ENCODE data around the gene ESPN. TPM values are rescaled to one million over a fixed set of nuclear protein-coding genes. Genes with fewer than 3 reads are reported as not detected.
A peak's percentile ranks its signal among the peaks of the same experiment; 100 is the strongest.
"Not testable (repeated sequence)": the region's sequence is repeated elsewhere in the genome, so short reads cannot be mapped to it uniquely, and the experiment has no call there.

ESPN gene
- polyA plus RNA-seq, 12 donors = 0.76 to 46.7 (median 1.4) TPM; not detected in 1

DNA sequence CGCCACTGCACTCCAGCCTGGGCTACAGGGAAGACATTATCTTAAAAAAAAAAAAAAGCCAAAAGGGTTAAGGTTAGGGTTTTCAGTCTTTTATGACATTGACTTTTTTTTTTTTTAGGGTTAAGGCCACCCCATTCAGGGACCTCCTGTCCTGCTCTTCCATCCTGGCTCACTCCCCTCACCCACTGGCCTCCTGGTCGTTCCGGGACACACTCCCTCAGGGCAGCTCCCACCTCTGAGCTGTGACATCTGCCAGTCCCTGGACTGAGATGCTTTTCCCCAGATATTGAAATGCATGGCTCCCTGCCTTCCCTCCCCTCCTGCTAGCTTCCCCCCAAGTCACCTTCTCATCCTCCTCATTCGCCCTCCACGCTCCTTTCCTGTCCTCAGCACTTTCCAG lies 57.2 kb downstream of the ESPN start:
- no peak for DNase-seq

DNA sequence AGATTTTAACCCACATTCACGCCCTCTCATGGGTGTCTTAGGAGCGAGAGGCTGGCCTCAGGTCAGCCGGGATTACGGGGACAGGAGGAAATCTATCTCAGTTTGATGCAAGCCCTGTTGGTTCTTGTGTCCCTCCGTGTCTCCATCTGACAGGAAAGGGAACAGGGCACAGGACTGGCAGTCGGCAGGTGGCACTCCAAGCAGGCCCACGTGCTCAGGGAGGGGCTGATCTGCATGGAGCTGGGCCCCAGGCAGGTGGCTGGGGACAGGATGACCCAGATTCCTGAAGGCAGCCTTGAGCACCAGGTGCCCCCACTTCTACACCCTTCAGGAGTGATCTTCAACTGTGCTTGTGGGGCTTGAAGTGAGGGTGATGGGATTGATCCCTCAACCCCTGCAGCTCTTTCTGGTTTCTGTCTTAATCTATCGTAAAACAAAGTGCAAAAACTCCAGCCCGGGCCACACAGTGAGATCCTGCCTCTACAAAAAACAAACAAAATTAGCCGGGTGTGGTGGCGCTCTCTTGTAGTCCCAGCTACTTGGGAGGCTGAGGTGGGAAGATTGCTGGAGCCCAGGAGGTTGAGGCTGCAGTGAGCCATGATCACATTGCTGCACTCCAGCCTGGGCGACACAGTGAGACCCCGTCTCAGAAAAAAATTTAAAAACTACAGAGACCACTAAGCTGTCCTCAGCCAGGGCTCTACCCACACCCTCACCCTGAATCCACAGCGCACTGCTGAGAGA lies 58.6 kb downstream of the ESPN start:
- no peak for DNase-seq

DNA sequence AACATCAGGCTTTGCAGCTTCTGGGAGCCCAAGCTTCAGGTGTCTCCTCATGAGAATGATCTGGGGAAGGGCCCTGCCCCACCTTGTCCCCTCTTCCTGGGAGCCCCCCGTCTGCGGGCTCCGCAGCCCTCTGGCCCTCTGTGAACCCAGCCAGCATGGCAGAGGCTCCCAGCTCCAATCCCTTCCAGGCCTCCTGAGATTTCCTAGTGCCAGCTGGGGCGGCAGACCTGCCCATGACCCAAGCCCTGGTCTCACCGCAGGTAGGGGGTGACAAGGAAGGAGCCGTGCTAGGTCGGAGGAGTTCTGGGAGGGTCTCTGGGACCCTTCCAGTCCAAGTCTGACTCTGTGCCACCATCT lies 59.2 kb downstream of the ESPN start:
- no peak for DNase-seq

DNA sequence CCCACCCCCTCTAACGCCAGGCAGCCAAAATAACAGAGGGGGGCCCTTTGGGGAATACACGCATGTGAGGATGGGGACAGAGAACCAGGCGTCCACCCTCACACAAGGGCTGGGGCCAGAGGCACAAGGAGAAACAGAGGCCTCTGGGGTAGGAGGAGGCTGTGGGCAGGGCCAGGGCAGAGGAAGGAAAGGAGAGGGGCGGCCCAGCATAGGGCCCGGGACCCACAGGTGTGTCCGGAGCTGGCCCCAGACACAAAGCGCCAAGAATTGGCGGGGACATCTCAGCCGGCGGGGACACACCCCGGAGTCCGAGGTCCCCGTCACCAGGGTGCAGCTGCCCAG lies 60.2 kb downstream of the ESPN start:
- no peak for DNase-seq

DNA sequence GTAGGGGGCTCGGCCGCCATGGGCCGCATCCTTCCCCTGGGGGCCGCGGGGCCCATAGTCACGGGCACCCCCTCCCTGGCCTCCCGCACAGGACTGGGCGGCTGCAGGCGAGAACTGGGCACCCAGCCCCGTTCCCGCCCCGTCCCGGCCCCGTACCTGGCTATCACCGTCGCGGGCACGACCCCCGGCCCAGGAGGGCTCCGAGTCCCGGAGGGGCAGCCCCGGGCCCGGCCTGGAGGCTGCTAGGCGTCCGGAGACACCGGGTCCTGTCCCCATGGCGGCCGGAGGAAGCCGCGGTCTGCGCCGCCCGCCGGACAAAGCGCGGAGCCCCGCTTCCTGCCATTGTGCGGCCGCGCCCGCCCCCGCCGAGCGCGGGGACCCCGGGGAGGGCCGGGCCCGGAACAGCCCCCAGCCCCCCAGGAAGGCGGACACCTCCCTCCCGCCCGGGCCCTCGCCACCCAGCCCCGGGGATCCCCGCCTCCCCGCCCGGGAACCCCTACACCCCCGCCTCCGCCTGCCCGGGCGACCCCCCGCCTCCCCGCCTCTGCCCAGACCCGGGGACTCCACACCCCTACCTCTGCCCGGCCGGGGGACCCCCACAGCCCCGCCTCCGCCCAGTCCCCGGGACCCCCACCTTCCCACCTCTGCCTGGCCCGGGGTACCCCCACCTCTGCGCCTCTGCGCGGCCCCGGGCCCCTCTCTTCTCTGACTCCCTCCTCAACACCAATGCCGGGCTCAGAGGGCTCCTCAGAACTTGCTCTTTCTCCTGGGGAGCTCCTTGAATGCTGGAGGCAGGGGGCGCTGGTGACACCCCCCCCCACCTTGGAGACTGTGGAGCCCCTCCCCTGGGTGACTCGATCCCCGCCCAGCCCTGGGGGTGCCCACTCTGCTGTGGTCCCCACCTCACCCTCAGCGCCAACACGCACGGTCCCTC lies 60.9 kb downstream of the ESPN start:
- no peak for DNase-seq

DNA sequence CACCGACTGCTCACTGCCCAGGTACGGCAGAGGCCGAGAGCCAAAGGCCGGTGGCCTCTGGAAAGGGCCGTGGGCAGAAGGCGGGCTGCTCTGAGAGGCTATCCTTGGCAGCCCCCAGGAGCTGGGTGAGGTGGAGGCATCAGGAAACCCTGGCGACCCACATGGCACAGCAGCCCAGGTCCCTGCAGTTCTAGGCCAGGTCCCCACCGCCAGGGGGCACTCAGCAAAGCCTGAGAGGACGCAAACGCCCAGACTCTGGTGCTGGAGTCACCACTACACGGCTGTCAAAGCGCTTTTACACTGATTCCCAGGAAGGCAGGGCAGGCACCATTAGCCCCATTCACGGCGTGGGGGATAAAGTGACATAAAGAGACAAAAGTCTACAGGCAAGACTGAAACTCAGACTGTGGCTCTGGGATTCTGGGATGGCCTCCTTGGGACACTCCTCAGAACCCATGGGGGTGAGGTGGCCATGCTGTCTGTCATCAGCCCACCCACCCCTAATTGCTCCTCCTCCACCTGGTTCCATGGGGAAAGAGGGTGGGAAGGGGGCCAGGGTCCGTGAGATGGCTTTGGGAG lies 61.9 kb downstream of the ESPN start:
- peak; percentile 74 for DNase-seq

DNA sequence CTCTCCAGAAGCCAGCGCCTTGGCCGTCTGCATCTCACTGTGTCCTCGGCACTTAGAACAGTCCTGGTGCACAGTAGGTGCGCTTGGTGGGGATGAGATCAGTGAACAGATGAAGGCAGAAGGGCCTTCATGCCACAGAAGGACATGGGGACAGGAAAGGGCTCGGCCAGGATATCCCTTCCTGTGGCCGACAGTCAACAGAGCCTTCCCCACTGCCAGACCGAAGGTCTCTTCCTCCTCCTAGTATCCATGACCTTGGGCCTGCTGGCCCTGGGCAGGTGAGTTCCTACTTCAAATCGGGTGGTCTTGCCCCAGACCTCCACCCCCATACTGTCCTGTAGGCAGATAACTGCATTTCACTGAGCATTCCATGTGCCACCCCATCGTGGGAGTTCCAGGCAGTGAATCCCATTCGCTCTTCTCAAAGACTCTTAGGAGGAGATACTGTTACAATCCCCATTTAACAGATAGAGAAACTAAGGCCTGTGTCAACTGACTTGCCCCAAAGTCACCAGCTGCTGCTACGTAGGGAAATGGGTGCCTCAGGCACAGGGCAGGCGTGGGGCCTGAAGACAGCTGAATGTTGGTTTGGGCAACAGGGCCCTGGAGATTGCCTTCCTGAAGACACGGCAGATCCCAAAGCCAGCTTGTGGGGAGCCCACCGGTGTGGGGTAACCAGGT lies 63.4 kb downstream of the ESPN start:
- DNase-seq = no peak

DNA sequence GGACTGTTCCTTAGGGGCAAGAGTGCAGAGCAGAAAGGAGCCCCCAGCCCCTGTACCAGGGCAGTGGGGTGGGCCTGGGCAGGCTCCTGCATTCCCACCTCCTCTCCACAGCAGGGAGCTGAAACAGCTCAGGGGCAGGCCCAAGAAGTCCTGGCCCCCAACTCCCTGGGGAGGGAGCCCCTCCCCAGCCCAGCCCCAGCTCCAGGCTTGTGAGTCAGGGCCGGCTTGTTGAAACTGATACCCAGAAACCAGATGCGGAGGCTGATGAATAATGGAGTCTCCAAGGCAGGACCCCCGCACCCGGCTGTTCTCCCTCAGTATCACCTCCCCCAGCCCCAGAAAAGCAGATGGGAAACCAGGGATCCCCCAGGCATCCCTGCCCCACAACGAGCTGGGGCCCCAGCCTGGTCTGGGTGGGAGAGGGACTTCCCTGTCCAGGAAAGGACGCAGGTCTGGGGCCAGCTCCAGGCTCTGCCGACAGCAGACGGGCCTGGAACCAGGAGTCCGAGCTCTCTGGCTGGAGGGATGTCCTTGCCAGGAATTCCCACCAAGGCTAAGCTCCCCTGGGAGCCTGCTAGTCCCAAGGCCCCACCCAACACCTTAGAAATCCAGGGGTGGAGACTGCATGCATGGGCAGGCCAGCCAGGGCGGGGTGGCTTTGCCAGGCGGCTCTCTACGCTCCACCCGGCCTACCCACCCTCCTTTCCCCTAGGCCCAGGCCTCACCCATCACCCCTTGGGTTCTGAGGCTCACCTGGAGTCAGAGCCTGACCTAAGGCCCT lies 64.2 kb downstream of the ESPN start:
- no peak for DNase-seq

DNA sequence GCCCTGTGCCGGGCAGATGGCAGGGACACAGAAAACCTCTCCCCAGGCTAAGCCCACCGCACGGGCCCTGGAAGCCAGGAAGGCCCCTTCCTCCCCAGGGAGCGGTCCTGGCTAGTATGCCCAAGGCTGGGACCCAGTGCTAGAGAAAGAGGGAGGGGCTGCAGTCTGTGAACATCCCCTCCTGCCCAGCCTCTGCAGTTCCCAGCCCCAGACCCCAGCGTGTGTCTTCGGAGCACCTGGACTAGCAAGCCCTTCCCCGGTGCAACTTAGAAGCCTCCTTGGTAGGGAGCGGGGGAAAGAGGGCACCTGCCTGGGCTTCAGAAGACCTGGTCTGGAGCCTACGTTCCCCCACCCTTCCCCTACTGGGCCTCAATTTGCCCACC lies 64.8 kb downstream of the ESPN start:
- DNase-seq = no peak

DNA sequence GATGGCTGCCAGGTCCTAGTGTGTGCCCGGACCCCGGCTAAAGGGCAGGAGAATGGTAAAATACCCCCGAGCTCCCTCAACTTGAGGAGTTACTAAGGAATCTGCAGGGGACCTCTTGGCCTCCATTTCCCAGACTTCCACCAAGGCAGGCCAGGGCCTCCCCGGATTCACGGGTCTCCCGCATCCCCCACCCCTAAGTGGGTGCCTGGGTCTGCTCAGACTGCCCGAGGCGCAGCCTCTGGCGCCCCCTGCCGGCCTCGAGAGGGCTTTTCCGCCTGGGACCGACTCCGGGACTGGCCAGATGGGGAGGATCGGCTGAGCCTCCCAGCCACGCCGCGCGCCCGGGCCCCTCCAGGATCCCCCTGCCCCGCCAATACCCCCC lies 65.2 kb downstream of the ESPN start:
- peak; percentile 59 for DNase-seq

DNA sequence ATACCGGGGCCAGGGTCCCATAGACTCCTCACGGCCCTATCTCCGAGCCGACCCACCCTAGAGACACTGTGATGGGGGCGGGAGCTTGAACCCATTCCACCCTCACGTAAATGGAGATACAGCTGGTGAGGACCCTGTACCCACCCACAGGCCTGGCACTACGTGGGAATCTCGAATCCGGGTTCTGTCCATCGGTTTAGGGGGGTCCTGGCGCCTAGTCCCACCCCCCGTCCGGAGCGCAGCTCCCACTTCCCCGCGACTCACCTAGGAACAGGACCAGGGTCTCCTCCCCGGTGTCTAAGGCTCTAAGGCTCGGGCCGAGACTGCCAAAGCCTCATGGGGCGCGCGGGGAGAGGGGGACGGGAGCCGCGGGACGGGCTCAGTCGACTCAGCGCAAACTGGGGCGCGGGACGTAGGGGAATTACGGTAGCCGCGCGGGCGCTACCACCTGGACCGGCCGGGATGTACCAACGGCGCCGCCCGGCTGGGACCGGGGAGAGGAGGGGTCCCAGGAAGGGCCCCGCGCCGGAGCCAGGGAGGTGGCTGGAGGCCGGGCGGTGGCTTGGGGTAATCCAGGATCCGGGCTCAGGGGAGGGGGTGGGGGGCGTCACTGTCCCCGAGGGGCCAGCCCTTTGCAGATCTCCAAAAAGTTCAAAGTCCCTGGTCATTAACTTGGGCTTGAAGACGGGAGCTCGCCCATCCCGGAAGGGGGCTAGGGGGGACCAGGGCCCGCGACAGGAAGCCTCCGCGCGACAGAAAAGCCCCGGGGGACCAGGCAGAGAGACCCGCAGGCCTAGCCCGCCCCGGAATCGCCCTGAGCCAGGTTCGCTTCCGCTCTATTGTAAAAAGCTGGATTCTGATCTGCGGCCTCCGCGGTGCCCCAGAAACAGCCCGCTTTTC lies 65.9 kb downstream of the ESPN start:
- DNase-seq = no peak

DNA sequence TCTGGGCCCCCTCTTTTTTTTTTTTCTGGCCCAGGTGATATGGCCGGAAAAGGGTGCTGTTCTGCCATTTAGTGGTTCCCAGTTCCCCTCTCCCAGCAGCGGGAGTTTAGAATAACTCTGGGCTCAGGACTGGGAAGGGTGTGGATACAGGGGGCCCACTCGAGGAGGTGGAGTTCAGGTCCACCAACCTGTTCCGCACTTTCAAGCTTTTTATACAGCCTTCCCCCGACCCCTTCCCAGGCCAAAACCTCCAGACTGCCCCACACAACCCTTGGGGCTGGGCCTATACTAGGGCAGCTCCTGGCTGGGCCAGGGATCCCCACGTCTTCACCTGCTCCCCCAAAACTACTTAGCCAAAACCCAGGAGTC lies 66.5 kb downstream of the ESPN start:
- DNase-seq = no peak

DNA sequence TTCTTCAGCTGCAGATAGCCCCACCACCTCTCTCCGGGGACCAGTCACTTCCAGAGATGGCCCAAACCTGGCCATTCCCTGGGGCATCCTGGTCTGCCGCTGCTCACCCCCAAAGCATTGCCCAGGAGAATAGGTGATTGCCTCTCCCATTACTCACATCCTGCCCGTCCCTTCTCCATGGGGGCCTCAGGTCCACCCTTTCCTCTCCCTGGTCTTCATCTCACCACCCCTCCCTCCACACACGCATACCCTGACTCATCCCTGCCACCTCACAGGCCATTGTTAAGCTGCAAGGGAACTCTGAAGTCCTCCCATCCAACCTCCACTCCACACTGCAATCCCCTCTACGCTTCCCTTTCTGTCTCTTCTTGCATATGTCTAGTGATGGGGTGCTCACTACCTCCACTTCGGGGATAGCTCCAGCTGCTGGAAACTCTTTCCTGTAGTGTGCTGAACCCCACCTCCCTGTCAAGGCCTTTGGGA lies 66.9 kb downstream of the ESPN start, which contains the start of gene PLEKHG5:
PLEKHG5 (minus strand) TSS at position 188 of the 483 bp plus-strand sequence. CDS start 14,096 bp downstream, outside the sequence.
- DNase-seq = no peak

DNA sequence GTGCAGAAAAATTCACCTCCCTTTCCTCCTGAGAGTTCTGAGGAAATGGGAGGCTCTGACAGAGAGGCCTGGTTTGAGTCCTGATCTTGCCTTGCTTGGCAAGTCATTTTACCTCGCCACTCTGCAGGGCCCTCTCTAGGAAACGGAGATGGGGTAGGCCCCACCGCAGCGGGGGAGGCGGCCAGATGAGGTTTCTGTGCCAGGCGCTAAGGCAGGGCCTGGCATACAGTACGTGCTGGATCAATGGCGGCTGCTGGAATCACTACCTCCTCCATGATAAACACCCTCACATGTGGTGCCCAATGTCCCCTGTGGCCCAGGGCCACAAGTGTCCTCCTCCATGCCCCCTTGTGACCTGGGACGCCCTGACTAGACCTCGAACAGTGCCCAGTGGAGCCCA lies 67.4 kb downstream of the ESPN start:
- DNase-seq = no peak

DNA sequence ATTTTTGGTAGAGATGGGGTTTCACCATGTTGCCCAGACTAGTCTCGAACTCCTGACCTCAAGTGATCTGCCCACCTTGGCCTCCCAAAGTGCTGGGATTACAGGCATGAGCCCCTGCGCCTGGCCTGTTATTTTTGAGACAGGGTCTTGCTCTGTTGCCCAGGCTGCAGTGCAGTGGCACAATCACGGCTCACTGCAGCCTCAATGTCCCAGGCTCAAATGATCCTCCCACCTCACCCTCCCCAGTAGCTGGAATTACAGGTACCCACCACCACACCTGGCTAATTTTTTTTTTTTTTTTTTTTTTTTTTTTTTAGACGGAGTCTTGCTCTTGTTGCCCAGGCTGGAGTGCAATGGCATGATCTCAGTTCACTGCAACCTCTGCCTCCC lies 69.3 kb downstream of the ESPN start:
- not testable (repeated sequence) for DNase-seq

DNA sequence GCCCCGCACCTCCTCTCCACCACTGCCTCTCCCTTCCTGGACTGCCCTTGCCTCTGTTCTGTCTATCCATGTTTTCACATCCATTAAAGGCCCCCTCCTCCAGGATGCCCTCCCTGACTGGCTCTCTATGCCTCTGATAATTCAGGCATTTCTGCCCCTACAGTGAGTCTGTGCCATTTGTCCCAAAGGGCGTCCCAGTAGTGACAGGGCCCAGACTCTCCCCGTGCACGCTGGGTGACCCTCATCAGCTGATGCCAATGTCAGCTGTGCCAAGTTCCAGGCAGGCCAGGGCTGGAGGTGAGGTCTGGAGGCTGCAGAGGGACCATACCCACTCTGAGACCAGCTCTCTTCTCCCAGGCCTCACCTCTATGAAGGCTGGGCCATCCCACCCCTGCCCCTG lies 70.1 kb downstream of the ESPN start:
- DNase-seq = no peak

DNA sequence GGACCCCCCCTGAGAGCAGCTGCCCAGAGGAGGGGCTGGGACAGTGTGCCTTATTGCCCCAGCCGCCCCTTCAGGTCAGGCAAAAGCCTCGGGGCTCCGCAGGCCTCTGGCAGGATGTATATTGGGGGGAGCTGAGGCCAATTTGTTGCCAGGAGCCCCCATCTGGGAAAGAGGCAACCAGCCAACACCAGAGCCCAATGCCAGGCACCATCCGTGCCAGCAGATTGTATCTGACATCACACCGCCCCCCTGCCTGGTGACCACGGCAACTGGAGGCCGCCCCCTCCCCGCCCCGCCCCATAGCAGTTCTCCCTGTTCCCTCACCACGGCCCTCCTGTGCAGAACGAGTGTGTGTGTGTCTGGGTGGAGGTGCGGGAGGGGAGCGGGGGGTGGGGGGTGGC lies 70.5 kb downstream of the ESPN start:
- no peak for DNase-seq

DNA sequence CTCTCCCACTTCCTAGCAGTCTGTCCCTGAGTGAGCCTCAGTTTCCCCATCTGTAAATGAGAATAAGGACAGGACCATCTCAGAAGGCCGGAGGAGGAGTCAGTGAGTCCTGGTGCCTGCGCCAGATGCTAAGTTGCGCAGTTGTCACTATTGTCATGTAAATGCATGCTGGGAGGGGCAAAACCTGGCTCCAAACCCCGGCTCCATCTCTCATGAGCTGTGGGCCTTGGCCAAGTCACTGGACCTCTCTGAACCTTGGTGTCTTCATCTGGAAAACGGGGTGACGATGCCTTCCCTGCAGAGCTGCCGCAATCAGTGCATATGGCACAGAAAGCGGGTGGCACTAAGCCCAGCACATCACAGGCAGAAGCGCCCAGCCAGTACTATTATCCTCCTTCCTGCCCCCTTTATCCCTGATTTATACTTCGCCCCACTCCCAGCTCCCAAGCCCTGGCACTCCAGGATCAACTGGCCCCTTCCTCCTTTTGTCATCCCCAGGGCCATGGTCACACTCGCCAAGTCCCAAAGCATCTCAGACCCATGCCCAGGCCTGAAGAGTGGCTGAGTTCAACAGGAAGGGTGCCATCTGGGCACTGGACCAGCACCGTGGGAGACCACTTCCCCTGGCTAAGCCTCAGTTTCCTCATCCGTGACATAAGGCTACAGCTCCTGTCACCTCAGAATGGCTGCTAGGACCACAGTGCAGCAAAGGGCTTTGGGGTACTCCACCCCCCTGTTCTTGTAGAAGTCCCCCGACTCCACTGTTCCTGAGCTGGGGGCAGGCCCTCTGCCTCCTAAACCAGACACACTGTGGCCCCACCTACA lies 71.2 kb downstream of the ESPN start:
- no peak for DNase-seq

DNA sequence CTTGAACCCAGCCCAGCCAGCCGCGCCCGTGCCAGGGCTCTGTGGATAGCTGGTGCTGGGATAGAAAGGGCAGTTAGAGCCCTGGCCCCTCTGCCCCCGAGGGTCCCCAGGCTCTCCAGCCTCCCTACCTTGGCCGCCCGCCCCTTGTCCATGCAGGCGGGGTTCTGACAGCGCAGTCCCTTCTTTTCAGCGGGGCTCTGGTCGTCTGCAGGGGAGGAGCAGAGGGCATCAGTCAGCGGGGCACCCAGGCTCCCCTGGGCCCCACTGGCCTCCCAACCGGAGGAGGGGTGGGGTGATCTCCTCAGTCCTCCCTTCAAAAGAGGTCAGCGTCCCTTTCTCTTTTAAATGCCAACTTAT lies 71.8 kb downstream of the ESPN start:
- no peak for DNase-seq

DNA sequence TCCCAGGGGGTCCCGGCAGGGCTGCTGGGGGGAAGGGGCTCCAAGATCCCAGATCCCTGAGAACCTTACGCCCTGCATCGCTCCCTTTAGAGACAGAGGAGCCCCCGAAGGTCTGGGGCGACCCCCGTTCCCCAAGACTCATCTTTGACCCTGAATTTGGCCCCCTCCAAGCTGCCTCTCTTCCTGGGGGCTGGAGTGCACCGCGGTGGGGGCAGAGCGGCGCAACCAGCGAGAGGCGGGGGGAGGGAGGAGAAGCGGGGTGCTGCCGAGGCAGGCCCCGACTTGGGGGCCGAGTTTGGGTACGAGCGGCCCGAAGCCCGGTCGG lies 72.3 kb downstream of the ESPN start:
- DNase-seq = no peak
